ENCODE measurements around the gene RNF227. TPM values are rescaled to one million over a fixed set of nuclear protein-coding genes. Genes with fewer than 3 reads are reported as not detected.

The RNF227 gene
- total and polyA plus RNA-seq, 2 of the 8 experiments (the other 6 are each of a cell fraction or from before 2014, with no cell fraction given) = 0.63 to 1.7 TPM

DNA sequence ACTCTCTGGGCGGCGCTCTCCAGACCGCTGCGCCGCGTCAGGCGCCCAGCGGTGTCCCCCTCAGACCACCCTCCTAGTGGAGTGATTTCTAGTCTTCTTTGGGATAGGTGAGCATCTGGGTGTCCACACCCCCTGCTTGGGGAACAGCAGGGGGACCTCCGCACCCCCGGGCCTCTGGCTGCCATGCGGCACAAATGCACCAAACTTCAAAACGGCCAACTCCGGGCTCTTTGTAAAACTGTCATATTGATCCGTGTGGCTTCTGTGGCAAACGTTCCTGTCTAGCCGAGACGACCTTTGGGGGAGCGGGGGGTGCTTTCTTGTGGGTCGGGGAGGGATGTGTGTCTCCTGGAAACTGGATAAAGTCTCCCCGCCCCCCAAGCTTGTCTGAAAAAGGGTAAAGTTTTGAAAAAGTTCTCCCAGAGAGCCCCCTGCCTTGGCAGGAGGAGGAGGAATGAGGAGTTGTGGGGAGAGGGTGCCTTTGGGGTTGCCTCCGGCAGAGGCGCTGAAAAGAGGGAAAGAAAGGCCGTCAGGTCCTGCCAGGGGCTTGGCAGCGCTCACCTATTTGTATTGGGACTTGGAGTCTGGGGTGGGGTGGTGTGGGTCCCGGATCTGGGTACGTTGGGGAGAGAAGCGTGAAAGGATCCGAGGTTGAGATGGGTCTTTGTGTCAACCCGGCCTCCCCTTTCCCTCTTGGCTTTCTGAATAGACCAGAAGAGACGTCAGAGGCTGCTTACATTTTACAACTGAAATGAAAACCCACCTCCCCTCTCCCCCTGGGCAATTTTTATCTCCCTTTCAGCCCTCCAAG lies 29.7 kb downstream of the RNF227 start:
- Histone ChIP-seq H2BK15ac (ENCODE audit: low read length) (no peak overlapping the region), H3K23me2 (ENCODE audit: low read depth, low read length) (peaks cover 24% of the 10 kb centered on the region), H3K18ac (ENCODE audit: extremely low read depth, low read length) (no peak overlapping the region), H4K91ac (replicated peaks; ENCODE audit: insufficient read length, low read length) (no peak overlapping the region), H3K4me3 (ENCODE audit: extremely low read depth in 1 of 4, insufficient read depth in 2 of 4, low read depth in 3 of 4, low read length in 4 of 4) (peak overlapping the region; percentile 52 to 83 (median 70)), H4K20me1 (replicated peaks in 1 of 2; ENCODE audit: control insufficient read depth in 1 of 2, insufficient read depth in 2 of 2, low read length in 2 of 2) (no peaks in the 10 kb centered on the region), H3K9me3 (ENCODE audit: insufficient read depth in 2 of 2, low read depth in 1 of 2, low read length in 1 of 2) (no peaks in the 10 kb centered on the region), H2BK20ac (ENCODE audit: low read length) (no peak overlapping the region), H4K5ac (ENCODE audit: insufficient read length, low read depth, low read length) (no peak overlapping the region), H3K9ac (replicated peaks in 1 of 4; ENCODE audit: extremely low read depth in 1 of 4, low read depth in 3 of 4, low read length in 3 of 4) (no peak overlapping the region; a peak in 1 of 7 replicates), H3K56ac (replicated peaks; ENCODE audit: insufficient read length, low read depth, low read length) (no peak overlapping the region), H4K8ac (ENCODE audit: extremely low read depth, insufficient read depth, low read length) (no peak overlapping the region), H2AFZ (ENCODE audit: low read length) (no peak overlapping the region), H3K79me2 (ENCODE audit: control insufficient read depth in 1 of 2, insufficient read depth in 2 of 2, low read length in 2 of 2) (no peaks in the 10 kb centered on the region), H2BK12ac (ENCODE audit: low read depth, low read length) (no peak overlapping the region), H3K14ac (ENCODE audit: insufficient read length) (no peak overlapping the region), H3K4me2 (ENCODE audit: insufficient read depth in 1 of 2, low read depth in 2 of 2, low read length in 2 of 2) (peak overlapping the region; percentile 82 to 100), H3K36me3 (ENCODE audit: control insufficient read depth in 2 of 4, insufficient read depth in 4 of 4, low read length in 3 of 4) (peaks cover 0 to 4% (median 0%) of the 10 kb centered on the region in 4 experiments; a peak in 1 of 8 replicates), H2BK5ac (ENCODE audit: low read depth, low read length) (no peak overlapping the region), H3K4me1 (replicated peaks in 1 of 4; ENCODE audit: control insufficient read depth in 3 of 4, insufficient read depth in 4 of 4, low read length in 3 of 4) (peaks cover 9 to 30% (median 17%) of the 10 kb centered on the region in 4 experiments), H3K4ac (replicated peaks; ENCODE audit: insufficient read length, low read depth, low read length) (no peak overlapping the region), H3K79me1 (ENCODE audit: low read depth, low read length) (no peaks in the 10 kb centered on the region), H3K23ac (ENCODE audit: insufficient read length) (no peak overlapping the region), H2BK120ac (replicated peaks; ENCODE audit: low read depth, low read length) (no peak overlapping the region), H2AK5ac (ENCODE audit: low read depth, low read length) (no peak overlapping the region), H3K27me3 (replicated peaks in 1 of 4; ENCODE audit: control insufficient read depth in 3 of 4, extremely low read depth in 1 of 4, insufficient read depth in 3 of 4, low read length in 3 of 4) (peaks cover 0 to 10% (median 3%) of the 10 kb centered on the region in 4 experiments; a peak in 3 of 7 replicates), H3K27ac (ENCODE audit: low read depth, low read length) (no peak overlapping the region)
- DNase-seq (ENCODE audit: low read depth in 1 of 2, low spot score in 2 of 2) (peak in 1 of 2 experiments; percentile 59), FAIRE-seq (no peak)
- WGBS, 2 experiments (ENCODE audit: extremely low coverage in 1 of 2, insufficient coverage in 1 of 2, insufficient read length in 1 of 2, insufficient replicate concordance in 2 of 2, low coverage in 1 of 2, low lambda C conversion rate in 2 of 2, missing lambda C conversion rate in 1 of 2) = 1% methylated on average over 29 of the region's 30 CpGs; no CpG with 5 or more reads in 1 of the 2 experiments
- ChIA-PET CTCF (ENCODE audit: partially characterized antibody) (interaction anchor here (0.6 to 1.3 kb wide), 3 partner anchors 15 to 24 kb away, joined by 3 to 4 read pairs (median 3); no protein-coding TSS in a partner anchor), POLR2A (ENCODE audit: partially characterized antibody) (interaction anchor here (0.7 to 1.7 kb wide), 2 partner anchors 17 to 51 kb away, joined by 3 to 6 read pairs; no protein-coding TSS in a partner anchor)
- TF ChIP-seq HDAC2 (IDR thresholded peaks at IDR 0.05; ENCODE audit: borderline replicate concordance in 1 of 2, low read depth in 2 of 2, low read length in 2 of 2) = peak in 1 of 2 experiments; percentile 15; a peak in 1 of 4 replicates
- no peak for TF ChIP-seq EP300 (IDR thresholded peaks at IDR 0.05; ENCODE audit: borderline replicate concordance in 1 of 2, low read depth in 2 of 2, low read length in 2 of 2)
- TF ChIP-seq, protein P1, sequence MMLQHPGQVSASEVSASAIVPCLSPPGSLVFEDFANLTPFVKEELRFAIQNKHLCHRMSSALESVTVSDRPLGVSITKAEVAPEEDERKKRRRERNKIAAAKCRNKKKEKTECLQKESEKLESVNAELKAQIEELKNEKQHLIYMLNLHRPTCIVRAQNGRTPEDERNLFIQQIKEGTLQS (IDR thresholded peaks at IDR 0.05; ENCODE audit: insufficient read depth, low read depth, low read length) = no peak
- TF ChIP-seq NANOG (IDR thresholded peaks at IDR 0.05; ENCODE audit: insufficient read depth, low read depth, low read length, poor library complexity, severe bottlenecking) = no peak
- TF ChIP-seq SUZ12 (IDR thresholded peaks at IDR 0.05; ENCODE audit: low read length) = no peak; the same call in 1 of the 2 replicates
- TF ChIP-seq FOSL1 (IDR thresholded peaks at IDR 0.05; ENCODE audit: insufficient read depth, low read depth, low read length) = no peak
- no peak for TF ChIP-seq JUND (IDR thresholded peaks at IDR 0.05; ENCODE audit: low read length)
- no peak for TF ChIP-seq JUN (IDR thresholded peaks at IDR 0.05; ENCODE audit: low read depth, low read length)
- no peak for TF ChIP-seq GTF2F1 (IDR thresholded peaks at IDR 0.05; ENCODE audit: borderline replicate concordance, low read depth, low read length)

Measured in H1 (cell line).